PC-3 (cell line): ENCODE measurements around the gene LYPD3.

Experiments
- EZH2 ChIP-seq: fragments of 300-600 bp; sonication (generic); IDR thresholded peaks from one replicate; pipeline ENCODE4 v1.6.1; 2017; ENCODE audit warnings: antibody characterized with exemption, mild to moderate bottlenecking, low read length; ENCODE audit not compliant: unreplicated experiment
- EZH2phosphoT487 ChIP-seq: fragments of 300-600 bp; sonication (generic); IDR thresholded peaks from 2 replicates; pipeline ENCODE4 v1.6.1; 2018; ENCODE audit warnings: mild to moderate bottlenecking, antibody characterized with exemption, low read length, borderline replicate concordance

DNA sequence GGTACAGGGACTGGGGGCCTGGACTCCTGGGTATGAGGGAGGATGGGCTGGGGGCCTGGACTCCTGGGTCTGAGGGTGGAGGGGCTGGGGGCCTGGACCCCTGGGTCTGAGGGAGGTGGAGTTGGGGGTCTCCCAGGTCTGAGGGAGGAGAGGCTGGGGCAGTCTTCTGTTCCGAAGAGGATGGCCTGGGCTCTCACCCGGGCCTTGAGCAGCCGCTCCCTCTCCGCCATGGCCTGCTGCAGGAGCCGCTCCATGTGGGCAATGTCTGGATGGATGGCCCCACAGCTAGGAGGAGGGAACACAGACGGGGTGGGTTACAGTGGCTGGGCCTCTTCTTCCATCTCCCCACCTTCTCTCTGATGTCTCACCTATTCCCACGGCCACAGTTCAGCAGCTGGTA lies 21.0 kb upstream of the LYPD3 start:
- TF ChIP-seq EZH2: no peak
- no peak for TF ChIP-seq EZH2phosphoT487
